DMS114 treated with DMSO at 0.1 percent for 48 hours (cell line): Measurements from ENCODE around the gene HAUS5.

Experiments
- DNase-seq: peaks from one replicate; lab custom pipeline; 2025; ENCODE audit not compliant: unreplicated experiment; lab: John Stamatoyannopoulos, UW

Gene HAUS5

DNA sequence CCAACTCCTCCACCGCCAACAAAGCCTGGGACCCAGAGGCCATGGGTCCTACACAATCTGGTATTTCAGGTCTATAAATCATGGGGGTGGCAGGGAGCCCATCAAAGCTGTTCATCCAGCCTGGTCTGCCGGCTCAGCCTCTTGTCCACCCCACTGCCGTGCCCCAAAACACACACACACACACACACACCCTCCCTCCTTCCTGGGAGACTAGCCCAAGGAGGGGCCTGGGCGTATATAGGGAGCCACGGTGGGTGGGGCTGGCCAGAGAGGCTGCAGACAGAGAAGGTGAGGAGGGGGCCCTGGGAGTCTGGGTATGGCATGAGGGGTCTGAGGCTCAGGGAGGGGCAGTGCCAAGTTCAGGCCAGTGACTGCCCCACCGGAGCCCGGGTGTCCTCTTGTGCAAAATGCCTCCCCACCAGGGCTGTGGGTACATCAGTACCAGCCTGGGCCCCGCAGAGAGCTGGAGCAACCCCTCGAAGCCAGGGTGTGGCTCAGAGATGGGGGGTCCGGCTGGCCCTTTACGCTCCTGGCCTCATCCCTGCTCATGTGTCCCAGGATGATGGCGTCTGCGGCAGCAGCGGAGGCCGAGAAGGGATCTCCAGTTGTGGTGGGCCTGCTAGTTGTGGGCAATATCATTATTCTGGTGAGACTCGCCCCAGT, 53.8 kb downstream of the HAUS5 start, which contains the start of gene UPK1A:
Gene UPK1A (plus strand): TSS at position 267 of the 663 bp plus-strand sequence. CDS start 296 bp downstream, at position 563.
- DNase-seq, result no peak

- DNase-seq, result no peak
Measured at GRCh38 chr19:35669566-35669965, 57.0 kb downstream of the HAUS5 start.

DNA sequence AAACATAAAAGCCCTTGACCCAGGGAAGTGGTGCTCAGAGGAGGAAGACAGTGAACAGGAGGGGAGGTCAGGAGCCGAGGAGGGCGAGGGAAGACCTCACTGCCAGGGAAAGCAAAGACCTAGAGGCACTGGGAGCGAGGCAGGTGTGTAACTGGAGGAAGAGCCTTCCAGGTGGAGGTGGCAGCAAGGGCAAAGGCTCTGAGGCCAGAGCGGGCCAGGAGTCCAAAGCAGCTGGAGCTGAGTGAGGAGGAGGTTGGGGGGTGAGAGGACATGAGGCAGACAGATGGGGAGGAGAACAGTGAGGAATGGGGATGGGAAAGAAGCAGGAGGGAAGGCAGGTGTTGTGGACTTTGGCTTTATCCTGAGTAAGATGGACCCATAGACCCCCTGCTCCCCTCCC, 57.4 kb downstream of the HAUS5 start:
- no peak for DNase-seq

DNA sequence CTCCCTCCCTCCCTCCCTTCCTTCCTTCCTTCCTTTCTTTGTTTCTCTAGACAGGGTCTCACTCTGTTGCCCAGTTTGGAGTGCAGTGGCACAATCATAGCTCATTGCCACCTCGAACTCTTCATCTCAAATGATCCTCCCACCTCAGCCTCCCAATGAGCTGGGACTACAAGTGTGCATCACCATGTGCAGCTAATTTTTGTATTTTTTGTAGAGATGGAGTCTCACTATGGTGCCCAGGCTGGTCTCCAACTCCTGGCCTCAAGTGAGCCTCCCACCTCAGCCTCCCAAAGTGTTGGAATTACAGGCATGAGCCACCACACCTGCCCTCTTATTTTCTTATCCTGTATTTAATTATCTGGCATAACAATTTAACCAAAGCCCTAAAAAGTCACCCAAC, 58.2 kb downstream of the HAUS5 start:
- DNase-seq, result no peak

DNA sequence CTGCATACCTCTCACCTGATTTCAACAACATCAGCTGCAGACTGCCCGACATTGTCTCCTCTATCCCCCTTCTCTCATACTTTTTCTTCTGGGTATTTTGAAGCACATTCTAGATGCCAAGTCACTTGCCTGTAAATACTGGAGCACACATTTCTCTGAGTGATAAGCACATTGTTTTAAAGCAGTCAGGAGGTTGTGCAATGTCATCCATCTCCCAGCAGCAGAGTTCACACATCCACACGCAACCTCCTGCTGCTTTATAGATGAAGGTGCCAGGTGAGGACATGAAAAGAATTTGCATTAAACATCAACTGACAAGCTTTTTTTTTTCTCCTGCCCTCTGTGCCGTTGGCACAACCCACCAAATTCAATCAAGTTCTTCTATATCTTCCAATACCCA, 59.3 kb downstream of the HAUS5 start:
- no peak for DNase-seq

GRCh38 chr19:35673121-35673804, 60.7 kb downstream of the HAUS5 start:
- DNase-seq, result peak; percentile 34
